Activated T-helper 1 cell treated with Interleukin-2 at 50 U/mL for 16 hours (primary cell): ENCODE results near the gene NCEH1.
A peak's percentile ranks its signal among the peaks of the same experiment; 100 is the strongest.
"Not testable (repeated sequence)": the region's sequence is repeated elsewhere in the genome, so short reads cannot be mapped to it uniquely, and the experiment has no call there.

Source experiments
- DNase-seq: peaks from one replicate; pipeline ENCODE4 v3.0.0-alpha.2; 2020; ENCODE audit warnings: low read depth

NCEH1 gene

GRCh38 chr3:172676196-172676922 lies 34.5 kb downstream of the NCEH1 start:
- DNase-seq, result no peak

GRCh38 chr3:172675441-172676193 lies 35.2 kb downstream of the NCEH1 start:
- no peak for DNase-seq

GRCh38 chr3:172673210-172673679 lies 37.6 kb downstream of the NCEH1 start:
- peak; percentile 8 for DNase-seq

- DNase-seq, result no peak
These were observed 41.8 kb downstream of the NCEH1 start for GRCh38 chr3:172669021-172669420.

- DNase-seq, result peak; percentile 45
These were observed 43.8 kb downstream of the NCEH1 start for GRCh38 chr3:172666873-172667694.

GRCh38 chr3:172666181-172666872 lies 44.5 kb downstream of the NCEH1 start:
- no peak for DNase-seq

GRCh38 chr3:172665510-172665909 lies 45.4 kb downstream of the NCEH1 start:
- not testable (repeated sequence) for DNase-seq

- DNase-seq, result not testable (repeated sequence)
These were observed 50.4 kb downstream of the NCEH1 start for GRCh38 chr3:172660421-172660820.

- DNase-seq, result no peak
These were observed 51.4 kb downstream of the NCEH1 start for GRCh38 chr3:172659246-172660002.

GRCh38 chr3:172658344-172659245 lies 52.3 kb downstream of the NCEH1 start:
- no peak for DNase-seq

- no peak for DNase-seq
These were observed 54.3 kb downstream of the NCEH1 start for GRCh38 chr3:172656602-172657001.

GRCh38 chr3:172655388-172655787 lies 55.5 kb downstream of the NCEH1 start:
- no peak for DNase-seq

- DNase-seq, result no peak
These were observed 56.4 kb downstream of the NCEH1 start for GRCh38 chr3:172654470-172654869.

- no peak for DNase-seq
These were observed 57.8 kb downstream of the NCEH1 start for GRCh38 chr3:172653004-172653572.

- no peak for DNase-seq
These were observed 58.8 kb downstream of the NCEH1 start for GRCh38 chr3:172651936-172652625.

- DNase-seq, result no peak
These were observed 60.9 kb downstream of the NCEH1 start for GRCh38 chr3:172649987-172650386.

- no peak for DNase-seq
These were observed 62.1 kb downstream of the NCEH1 start for GRCh38 chr3:172648747-172649146.

- no peak for DNase-seq
These were observed 63.0 kb downstream of the NCEH1 start for GRCh38 chr3:172647823-172648222.

- DNase-seq, result no peak
These were observed 63.8 kb downstream of the NCEH1 start for GRCh38 chr3:172647080-172647479.
